ENCODE measurements around the gene NLN. TPM values are rescaled to one million over a fixed set of nuclear protein-coding genes. Genes with fewer than 3 reads are reported as not detected.
"Not testable (repeated sequence)": the region's sequence is repeated elsewhere in the genome, so short reads cannot be mapped to it uniquely, and the experiment has no call there.

Gene NLN
- 10 to 100 TPM; 47.7 to 48.5 TPM for total RNA-seq

DNA sequence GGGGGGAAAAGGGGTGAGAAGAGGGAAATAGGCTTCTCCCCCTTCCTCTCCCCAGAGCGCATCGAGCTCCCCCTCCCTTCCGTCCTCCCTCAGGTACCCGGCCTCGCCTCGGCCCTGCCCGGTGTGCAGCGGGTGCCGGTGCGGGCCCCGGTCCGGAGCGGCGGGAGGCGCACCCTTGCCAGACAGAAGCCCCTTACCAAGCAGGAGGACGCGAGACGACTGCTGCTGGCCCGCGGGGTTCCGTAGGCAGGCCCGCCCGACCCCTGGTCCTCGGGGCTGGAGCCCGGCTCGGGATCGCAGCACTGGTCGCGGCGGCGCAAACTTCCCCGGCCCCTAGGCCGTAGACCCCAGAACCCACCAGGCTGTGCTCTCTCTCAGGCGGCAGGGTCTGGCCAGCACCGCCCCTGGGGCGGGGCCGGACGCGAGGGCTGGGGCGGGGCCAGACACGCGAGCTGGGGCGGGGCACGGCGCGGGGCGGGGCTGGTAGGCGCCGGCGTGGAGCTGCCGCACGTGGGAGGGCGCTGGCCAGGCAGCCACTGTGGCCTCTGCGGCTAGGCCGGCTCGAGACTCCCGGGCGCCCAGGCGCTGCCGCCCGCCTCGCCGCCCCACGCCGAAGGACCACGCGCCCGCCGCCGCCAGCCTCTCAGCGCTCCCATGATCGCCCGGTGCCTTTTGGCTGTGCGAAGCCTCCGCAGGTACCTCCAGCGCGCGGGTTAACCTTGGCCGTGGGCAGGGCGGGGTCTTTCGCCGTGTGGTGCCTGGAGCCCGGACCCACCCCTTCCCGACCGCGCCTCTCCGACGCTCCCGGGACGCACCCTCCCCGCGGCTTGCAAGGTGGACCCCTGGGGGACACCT lies at the start of gene NLN, which contains the start of gene SGTB:
NLN (plus strand) TSS at position 486 of the 855 bp plus-strand sequence; CDS start at position 655, 169 bp downstream.
SGTB (minus strand) TSS at position 390 of the 855 bp plus-strand sequence. CDS start 1,302 bp downstream, outside the sequence.
- Mint-ChIP-seq H3K4me3 (peak within 1 kb of the TSS; percentile 91), H3K27me3 (no peaks in the 10 kb centered on the region), H3K27ac (peak within 1 kb of the TSS; percentile 93), H3K4me1 (peaks cover 18% of the 10 kb centered on the region), H3K36me3 (peaks cover 20% of the 10 kb centered on the region), H3K9me3 (no peaks in the 10 kb centered on the region)
- peak; percentile 90 for DNase-seq

DNA sequence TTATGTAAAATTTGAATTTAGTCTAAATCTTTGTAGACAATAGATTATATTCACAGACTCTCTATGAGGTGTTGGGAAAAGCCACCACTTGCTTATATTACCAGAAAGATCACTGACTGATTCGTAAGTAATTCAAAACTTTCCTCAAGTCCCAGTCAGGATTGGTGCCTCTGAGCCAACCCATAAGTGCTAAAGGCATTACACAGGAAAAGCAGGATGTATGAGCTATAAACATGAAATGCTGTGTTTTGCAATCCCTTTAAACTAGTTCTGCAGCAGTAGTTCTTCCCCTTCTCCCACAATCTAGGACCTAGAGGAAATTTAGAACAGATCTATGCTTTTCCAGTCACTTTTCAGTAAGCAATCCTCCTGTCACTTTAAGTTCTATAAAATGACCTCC lies 49.2 kb upstream of the NLN start:
- DNase-seq: no peak
- no peaks in the 10 kb centered on the region for H3K9me3 Mint-ChIP-seq
- H3K36me3 Mint-ChIP-seq: peaks cover 26% of the 10 kb centered on the region
- no peak overlapping the region for H3K4me3 Mint-ChIP-seq
- peaks cover 34% of the 10 kb centered on the region for H3K4me1 Mint-ChIP-seq
- no peaks in the 10 kb centered on the region for H3K27me3 Mint-ChIP-seq
- H3K27ac Mint-ChIP-seq: no peak overlapping the region

DNA sequence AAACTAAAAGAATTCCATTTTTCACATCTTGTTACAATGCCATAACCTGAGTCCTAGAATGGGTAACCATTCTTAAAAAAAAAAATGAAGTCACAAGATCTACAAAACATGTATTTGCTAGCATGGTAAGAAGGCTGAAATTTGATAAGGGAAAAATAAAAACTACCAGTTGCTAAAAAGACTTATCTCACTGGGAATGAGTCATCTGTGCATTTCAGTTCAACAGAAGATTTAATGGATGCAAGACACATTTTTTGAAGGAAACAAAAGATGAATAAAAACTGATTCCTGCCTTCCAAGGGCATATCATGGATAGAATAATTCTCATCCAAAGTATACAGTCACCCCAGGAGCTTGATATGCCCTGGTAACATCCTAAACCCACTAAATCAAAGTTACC lies 47.3 kb upstream of the NLN start:
- Mint-ChIP-seq H3K4me3 (no peak overlapping the region), H3K27me3 (no peaks in the 10 kb centered on the region), H3K4me1 (peaks cover 44% of the 10 kb centered on the region), H3K9me3 (no peaks in the 10 kb centered on the region), H3K27ac (peak overlapping the region; percentile 54), H3K36me3 (peaks cover 42% of the 10 kb centered on the region)
- DNase-seq: no peak

DNA sequence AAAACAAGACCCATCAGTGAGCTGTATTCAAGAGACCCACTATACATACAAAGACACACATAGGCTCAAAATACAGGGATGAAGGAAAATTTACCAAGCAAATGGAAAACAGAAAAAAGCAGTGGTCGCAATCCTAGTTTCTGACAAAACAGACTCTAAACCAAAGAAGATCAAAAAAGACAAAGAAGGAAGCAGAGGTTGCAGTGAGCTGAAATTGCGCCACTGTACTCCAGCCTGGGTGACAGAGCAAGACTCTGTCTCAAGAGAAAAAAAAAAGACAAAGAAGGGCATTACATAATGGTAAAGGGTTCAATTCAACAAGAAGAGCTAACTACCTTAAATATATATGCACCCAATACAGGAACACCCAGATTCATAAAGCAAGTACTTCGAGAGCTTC lies 45.9 kb upstream of the NLN start:
- DNase-seq, H3K9me3 Mint-ChIP-seq, H3K4me3 Mint-ChIP-seq, H3K27me3 Mint-ChIP-seq: not testable (repeated sequence)
- H3K27ac Mint-ChIP-seq: peak overlapping the region; percentile 67
- H3K36me3 Mint-ChIP-seq: peaks cover 50% of the 10 kb centered on the region
- peaks cover 44% of the 10 kb centered on the region for H3K4me1 Mint-ChIP-seq

DNA sequence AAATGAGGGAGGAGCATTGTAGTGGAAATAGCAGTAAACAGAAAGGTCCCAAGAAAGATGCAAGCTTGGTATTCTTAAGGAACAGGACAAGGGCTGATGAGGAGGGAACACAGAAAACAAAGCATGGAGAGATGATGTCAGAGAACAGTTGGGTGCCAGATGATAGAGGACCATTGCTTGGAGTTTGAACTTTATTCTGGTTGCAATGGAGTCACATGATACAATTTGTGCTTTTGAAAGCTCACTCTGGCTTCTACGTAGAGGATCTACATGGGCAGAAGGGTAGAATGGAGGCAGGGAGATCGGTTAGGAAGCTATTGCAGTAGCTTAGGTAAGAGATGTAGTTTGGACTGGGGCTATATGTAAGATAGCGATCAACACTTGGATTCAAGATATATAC lies 39.9 kb upstream of the NLN start:
- no peak overlapping the region for H3K27ac Mint-ChIP-seq
- no peak for DNase-seq
- peaks cover 17% of the 10 kb centered on the region for H3K4me1 Mint-ChIP-seq
- no peaks in the 10 kb centered on the region for H3K27me3 Mint-ChIP-seq
- peaks cover 46% of the 10 kb centered on the region for H3K36me3 Mint-ChIP-seq
- no peak overlapping the region for H3K4me3 Mint-ChIP-seq
- no peaks in the 10 kb centered on the region for H3K9me3 Mint-ChIP-seq

DNA sequence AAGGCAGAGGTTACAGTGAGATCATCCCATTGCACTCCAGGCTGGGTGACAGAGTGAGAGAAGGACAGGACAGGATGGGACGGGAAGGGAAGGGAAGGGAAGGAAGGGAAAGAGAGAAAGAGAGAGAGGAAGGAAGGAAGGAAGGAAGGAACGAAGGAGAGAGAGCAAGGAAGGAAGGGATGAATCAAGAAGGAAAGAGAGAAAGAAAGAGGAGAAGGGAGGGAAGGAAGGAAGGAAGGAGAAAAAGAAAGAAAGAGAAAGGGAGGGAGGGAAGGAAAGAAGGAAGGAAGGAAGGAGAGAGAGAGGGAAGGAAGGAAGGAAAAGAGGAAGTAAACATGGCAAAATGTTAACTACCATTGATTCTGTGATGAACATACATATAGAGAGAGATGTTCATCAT lies 28.9 kb upstream of the NLN start:
- Mint-ChIP-seq H3K27me3 (no peaks in the 10 kb centered on the region), H3K27ac (no peak overlapping the region), H3K9me3 (no peaks in the 10 kb centered on the region), H3K36me3 (peaks cover 12% of the 10 kb centered on the region), H3K4me1 (peaks cover 4% of the 10 kb centered on the region), H3K4me3 (no peak overlapping the region)
- DNase-seq: no peak

DNA sequence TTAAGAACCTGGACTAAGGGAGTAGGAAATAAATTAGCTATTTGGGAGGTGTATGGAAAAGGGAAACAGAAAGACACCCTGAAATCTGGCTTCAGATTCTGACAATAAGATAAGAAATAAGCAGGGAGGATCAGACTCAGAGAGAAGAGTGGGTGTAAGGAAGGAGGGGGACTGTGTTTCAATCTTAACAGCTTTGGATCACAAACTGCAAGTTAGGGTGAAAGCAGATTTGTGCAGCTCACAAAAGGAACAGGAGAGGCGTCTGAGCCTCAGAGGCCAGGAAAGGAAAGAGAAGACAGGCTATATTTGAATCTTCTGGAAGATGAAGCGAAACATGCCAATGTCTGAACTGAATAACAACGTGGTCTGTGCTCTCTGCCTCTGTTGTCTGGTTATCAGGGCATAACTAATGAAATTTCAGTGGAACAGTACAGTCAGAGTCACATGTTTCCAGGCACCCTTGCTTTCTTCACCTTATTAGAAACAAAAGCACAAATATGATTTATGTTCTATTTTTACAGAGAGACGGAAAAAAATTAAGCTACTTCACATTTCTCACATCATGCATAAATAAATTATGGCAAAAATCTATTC lies 26.7 kb upstream of the NLN start:
- no peak for DNase-seq
- Mint-ChIP-seq H3K4me1 (peaks cover 4% of the 10 kb centered on the region), H3K36me3 (peaks cover 30% of the 10 kb centered on the region), H3K27ac (no peak overlapping the region), H3K9me3 (no peaks in the 10 kb centered on the region), H3K27me3 (no peaks in the 10 kb centered on the region), H3K4me3 (no peak overlapping the region)

DNA sequence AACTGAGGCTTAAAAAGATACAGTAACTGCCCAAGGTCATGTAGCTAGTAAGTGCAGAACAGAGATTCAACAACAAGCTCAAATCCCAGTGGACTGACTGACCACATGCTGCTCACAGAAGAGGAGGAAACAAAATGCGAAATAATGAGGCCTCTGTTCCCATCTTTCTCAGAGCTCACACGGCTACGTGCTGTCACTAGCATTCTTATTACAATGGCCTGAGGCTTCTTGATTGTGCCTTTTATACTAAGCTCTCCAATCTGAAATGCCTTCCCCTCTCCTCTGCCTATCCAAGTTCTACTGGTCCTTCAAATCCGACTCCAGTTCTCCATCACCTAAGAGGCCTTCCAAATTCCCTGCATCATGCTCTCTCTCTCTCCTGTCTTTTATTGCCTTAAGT lies 26.1 kb upstream of the NLN start:
- Mint-ChIP-seq H3K27me3 (no peaks in the 10 kb centered on the region), H3K4me1 (peaks cover 4% of the 10 kb centered on the region), H3K9me3 (no peaks in the 10 kb centered on the region), H3K4me3 (no peak overlapping the region), H3K27ac (no peak overlapping the region), H3K36me3 (peaks cover 25% of the 10 kb centered on the region)
- DNase-seq: no peak

DNA sequence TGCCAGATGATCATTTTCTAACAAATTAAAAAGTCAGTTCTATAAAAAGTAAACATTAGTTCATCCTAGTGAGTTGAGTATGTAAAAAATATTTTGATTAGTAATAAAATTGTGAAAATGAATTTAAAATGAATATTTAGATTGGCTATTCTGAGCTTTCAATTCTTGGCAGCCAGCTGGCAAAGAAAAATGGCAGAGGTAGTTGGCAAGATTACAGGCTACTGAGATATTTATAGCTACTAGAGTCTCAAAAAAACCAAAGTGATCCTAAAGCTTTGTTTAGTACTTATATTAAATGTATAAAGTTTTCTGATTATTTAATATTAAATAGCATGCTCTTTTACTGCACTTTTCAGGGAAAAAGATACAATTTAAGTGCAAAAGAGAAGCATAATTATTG lies 25.1 kb upstream of the NLN start:
- Mint-ChIP-seq H3K27me3 (no peaks in the 10 kb centered on the region), H3K4me1 (peaks cover 4% of the 10 kb centered on the region), H3K4me3 (no peak overlapping the region), H3K36me3 (peaks cover 25% of the 10 kb centered on the region), H3K9me3 (no peaks in the 10 kb centered on the region), H3K27ac (no peak overlapping the region)
- DNase-seq: no peak

DNA sequence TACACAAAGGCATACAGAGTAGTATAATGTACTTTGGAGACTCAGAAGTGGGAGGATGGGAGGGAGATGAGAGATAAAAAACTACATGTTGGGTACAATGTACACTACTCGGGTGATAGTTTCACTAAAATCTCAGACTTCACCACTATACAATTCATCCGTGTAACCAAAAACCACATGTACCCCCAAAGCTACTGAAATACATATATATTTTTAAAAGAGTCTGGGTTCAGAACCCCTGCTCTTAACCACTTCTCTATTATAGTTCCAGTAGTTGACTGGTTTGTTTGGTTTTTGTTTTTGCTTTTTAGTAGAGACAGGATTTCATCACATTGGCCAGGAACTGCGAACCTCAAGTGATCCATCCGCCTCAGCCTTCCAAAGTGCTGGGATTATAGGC lies 22.7 kb upstream of the NLN start:
- H3K4me3 Mint-ChIP-seq: no peak overlapping the region
- H3K9me3 Mint-ChIP-seq: no peaks in the 10 kb centered on the region
- no peak for DNase-seq
- no peaks in the 10 kb centered on the region for H3K27me3 Mint-ChIP-seq
- peaks cover 4% of the 10 kb centered on the region for H3K4me1 Mint-ChIP-seq
- no peak overlapping the region for H3K27ac Mint-ChIP-seq
- peaks cover 28% of the 10 kb centered on the region for H3K36me3 Mint-ChIP-seq

DNA sequence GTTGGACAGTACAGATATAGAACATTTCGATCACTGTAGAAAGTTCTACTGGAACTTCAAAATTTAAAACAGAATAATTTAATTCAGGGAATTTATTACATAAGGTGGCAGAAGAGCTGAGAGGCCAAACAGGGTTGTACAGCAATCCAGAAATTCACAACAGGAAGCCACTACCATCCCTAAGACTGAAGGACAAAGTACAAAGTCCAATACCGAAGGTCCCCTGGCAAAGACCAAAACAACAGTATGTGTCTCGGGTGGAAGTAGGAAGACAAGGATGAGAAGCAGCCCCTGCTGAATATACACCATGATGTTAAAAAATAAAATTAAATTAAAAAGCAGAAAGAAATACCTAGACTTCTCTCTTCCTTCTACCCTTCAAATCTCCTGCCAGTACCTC lies 20.0 kb upstream of the NLN start:
- no peaks in the 10 kb centered on the region for H3K27me3 Mint-ChIP-seq
- peaks cover 3% of the 10 kb centered on the region for H3K4me1 Mint-ChIP-seq
- DNase-seq: no peak
- H3K27ac Mint-ChIP-seq: no peak overlapping the region
- H3K4me3 Mint-ChIP-seq: no peak overlapping the region
- peaks cover 30% of the 10 kb centered on the region for H3K36me3 Mint-ChIP-seq
- H3K9me3 Mint-ChIP-seq: no peaks in the 10 kb centered on the region

DNA sequence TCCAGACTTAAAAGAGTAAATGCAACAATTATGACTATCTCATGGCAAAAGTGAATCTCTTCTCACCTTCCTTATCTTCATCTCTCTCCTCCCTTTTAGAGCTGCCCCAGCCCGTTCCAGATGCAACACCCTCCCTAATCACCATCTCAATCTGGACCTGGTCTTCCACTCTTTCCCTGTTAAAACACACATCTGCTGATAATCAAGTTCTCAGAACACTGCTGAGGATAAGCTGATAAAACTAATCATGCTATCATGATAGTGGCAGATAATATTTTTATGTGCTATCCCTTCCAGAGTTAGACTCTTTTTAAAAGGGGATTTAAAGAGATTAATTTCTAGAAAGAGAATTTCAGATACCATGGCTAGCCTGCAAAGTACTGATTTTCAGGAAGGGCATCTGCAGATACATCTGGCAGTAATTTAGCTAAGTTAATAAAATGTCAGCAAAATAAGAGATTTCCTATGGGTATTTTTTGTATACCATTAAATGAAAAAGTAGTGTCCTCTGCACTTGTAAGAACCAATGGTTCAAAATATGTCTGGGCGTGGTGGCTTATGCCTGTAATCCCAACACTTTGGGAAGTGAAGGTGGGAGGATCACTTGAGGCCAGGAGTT lies 17.3 kb upstream of the NLN start:
- no peaks in the 10 kb centered on the region for H3K27me3 Mint-ChIP-seq
- peaks cover 2% of the 10 kb centered on the region for H3K4me1 Mint-ChIP-seq
- H3K27ac Mint-ChIP-seq: no peak overlapping the region
- no peak overlapping the region for H3K4me3 Mint-ChIP-seq
- no peak for DNase-seq
- peaks cover 20% of the 10 kb centered on the region for H3K36me3 Mint-ChIP-seq
- no peaks in the 10 kb centered on the region for H3K9me3 Mint-ChIP-seq

DNA sequence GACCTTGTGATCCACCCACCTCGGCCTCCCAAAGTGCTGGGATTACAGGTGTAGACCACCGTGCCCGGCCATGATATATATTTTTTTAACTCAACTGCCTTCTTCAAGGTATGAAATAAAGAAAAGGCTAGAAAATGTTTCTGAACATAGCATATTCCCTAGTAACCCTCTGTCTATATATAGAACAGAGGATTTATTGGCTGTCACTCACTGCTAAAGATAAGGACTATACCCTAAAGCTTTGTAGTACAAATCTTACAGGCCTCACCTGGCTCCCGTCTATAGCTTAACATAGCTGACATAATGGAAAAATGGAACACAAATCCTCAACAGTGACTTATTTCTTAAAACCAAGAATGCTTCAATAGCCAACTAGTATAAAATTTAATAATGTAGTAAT lies 14.3 kb upstream of the NLN start:
- no peaks in the 10 kb centered on the region for H3K9me3 Mint-ChIP-seq
- no peaks in the 10 kb centered on the region for H3K27me3 Mint-ChIP-seq
- peaks cover 13% of the 10 kb centered on the region for H3K4me1 Mint-ChIP-seq
- H3K27ac Mint-ChIP-seq: no peak overlapping the region
- no peak for DNase-seq
- H3K4me3 Mint-ChIP-seq: no peak overlapping the region
- H3K36me3 Mint-ChIP-seq: peaks cover 15% of the 10 kb centered on the region

DNA sequence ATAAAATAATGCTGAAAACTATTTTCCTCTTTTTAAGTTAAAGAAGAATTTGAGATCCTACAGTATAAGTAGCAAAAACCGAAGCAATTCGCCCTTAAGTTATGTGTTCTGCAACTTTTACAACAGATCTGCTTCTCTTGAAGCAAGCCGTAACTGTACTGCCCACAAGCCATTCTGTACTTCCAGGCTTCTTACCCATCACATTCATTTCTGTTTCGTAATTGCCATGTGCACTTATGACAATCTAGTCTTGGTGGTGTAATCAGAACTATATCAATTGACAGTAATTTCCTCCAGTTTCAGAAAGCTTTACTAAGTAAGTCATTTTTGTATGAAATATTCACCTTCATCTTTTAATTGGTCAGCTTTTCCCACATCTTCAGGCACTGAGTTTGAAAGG lies 13.9 kb upstream of the NLN start:
- peaks cover 16% of the 10 kb centered on the region for H3K36me3 Mint-ChIP-seq
- DNase-seq: no peak
- no peak overlapping the region for H3K4me3 Mint-ChIP-seq
- H3K4me1 Mint-ChIP-seq: peaks cover 15% of the 10 kb centered on the region
- no peaks in the 10 kb centered on the region for H3K27me3 Mint-ChIP-seq
- no peak overlapping the region for H3K27ac Mint-ChIP-seq
- H3K9me3 Mint-ChIP-seq: no peaks in the 10 kb centered on the region

DNA sequence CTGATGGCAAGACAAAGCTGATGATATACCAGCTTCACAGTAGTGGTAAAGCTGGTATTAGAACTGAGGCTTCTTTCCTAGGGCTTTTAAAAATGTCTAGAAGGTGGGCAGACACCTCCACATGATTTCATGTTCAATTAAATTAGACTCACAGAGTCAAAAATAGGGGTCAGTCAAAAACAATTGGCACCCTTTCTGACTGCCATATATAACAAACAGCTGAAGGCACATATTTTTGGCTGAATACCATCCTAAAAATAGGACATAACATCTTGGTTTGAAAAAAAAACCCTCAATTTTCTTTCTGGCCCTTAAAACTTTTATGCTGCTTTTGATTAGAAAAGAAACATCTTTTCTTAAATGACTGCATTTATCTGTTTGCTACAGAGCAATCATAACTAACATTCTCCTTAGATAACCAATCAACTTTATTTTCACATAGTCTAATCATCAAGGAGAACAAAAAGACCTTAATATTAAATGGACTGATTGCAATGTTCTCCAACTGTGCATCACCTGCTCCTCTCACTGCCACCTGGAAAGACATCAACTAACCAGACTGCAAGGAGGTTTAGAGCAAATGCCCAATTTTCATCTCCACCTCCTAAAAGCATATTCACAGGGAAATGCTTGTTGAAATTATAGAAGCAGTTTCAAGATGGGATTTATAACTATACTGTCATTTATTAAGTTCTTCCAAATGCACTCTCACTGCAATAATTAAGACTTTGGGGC lies 3.3 kb upstream of the NLN start:
- Mint-ChIP-seq H3K9me3 (no peaks in the 10 kb centered on the region), H3K4me3 (peak overlapping the region; percentile 91), H3K27ac (peak overlapping the region; percentile 93), H3K36me3 (peaks cover 18% of the 10 kb centered on the region), H3K27me3 (no peaks in the 10 kb centered on the region), H3K4me1 (peaks cover 20% of the 10 kb centered on the region)
- DNase-seq: no peak

Data from activated naive CD8-positive, alpha-beta T cell treated with anti-CD3 and anti-CD28 coated beads for 36 hours (primary cell).